Right lobe of liver (tissue), 4 donors: ENCODE data around the gene WDFY4.

ENCODE experiments used
- CTCF ChIP-seq, 4 donors: fragments of 200-600 bp in 3 of 4; fragments of 450-650 bp in 1 of 4; IDR thresholded peaks; one replicate each; pipeline versions ENCODE4 v1.5.1 to v1.8.0; 2016 to 2022; ENCODE audit warnings: antibody characterized with exemption in 4 of 4, mild to moderate bottlenecking in 2 of 4
- POLR2A ChIP-seq: fragments of 450-650 bp; IDR thresholded peaks from one replicate; pipeline ENCODE4 v1.6.1; 2017; ENCODE audit warnings: antibody characterized with exemption, mild to moderate bottlenecking
- donor health status: DM: no; HTN: no; CAD: no.
- donor health status: DM: no; HTN: no; CAD: no.
- donor health status: DM: no; HTN: yes; CAD: no.

GRCh38 chr10:48649349-48649944 lies 35.2 kb upstream of the WDFY4 start:
- TF ChIP-seq CTCF (IDR thresholded peaks at IDR 0.05) (no peak), POLR2A (no peak)
